Esophagus muscularis mucosa (tissue), 4 donors: ENCODE results near the gene GSG1.

ENCODE experiments used
- EP300 ChIP-seq: sonication (generic); formaldehyde crosslinking; IDR thresholded peaks from one replicate; pipeline ENCODE4 v1.6.1; 2017; ENCODE audit warnings: antibody characterized with exemption
- POLR2A ChIP-seq: fragments of 450-650 bp; IDR thresholded peaks from one replicate; pipeline ENCODE4 v1.6.1; 2017; ENCODE audit warnings: antibody characterized with exemption, moderate library complexity, mild to moderate bottlenecking, low read depth
- POLR2AphosphoS5 ChIP-seq, 2 donors: sonication (generic); formaldehyde crosslinking; IDR thresholded peaks; one replicate each; pipeline ENCODE4 v1.6.1; 2017; ENCODE audit warnings: antibody characterized with exemption in 2 of 2
- TF ChIP-seq, protein P1 (sequence below), 3 experiments: fragments of 200-600 bp in 2 of 3; fragments of 450-650 bp in 1 of 3; sonication (generic) in 2 of 3; IDR thresholded peaks; one replicate each; pipeline ENCODE4 v1.5.1; 2017 to 2019; ENCODE audit warnings: antibody characterized with exemption in 3 of 3, mild to moderate bottlenecking in 2 of 3, moderate library complexity in 1 of 3

DNA sequence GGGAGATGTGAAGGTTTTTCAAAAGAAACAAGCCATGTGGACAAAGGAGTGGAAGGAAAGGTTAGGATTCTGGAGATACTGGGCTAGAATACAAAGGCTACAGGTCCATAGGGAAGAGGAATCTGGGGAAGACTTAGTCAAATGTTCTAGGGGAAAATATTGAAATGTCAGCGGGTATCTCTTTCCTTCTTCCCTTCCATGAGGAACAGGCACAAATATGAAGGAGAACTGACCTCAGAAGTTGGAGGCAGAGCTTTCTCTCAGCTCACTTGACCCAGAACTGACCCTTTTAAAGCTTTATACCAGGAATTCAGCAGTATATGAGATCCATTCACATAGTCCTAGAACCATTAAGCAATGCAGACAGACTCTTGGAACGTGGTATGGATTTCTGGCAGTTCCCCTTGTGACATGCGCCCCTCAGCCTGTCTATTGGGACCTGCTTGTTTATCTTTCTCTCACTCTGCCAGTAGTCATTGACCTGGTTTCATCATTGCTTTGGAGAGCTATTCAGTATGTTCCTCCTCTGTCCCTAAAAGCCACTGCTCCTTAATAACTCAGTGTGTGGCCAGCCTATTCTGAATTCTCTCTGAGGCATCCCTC is 43.0 kb upstream of the GSG1 start:
- TF ChIP-seq, protein P1, sequence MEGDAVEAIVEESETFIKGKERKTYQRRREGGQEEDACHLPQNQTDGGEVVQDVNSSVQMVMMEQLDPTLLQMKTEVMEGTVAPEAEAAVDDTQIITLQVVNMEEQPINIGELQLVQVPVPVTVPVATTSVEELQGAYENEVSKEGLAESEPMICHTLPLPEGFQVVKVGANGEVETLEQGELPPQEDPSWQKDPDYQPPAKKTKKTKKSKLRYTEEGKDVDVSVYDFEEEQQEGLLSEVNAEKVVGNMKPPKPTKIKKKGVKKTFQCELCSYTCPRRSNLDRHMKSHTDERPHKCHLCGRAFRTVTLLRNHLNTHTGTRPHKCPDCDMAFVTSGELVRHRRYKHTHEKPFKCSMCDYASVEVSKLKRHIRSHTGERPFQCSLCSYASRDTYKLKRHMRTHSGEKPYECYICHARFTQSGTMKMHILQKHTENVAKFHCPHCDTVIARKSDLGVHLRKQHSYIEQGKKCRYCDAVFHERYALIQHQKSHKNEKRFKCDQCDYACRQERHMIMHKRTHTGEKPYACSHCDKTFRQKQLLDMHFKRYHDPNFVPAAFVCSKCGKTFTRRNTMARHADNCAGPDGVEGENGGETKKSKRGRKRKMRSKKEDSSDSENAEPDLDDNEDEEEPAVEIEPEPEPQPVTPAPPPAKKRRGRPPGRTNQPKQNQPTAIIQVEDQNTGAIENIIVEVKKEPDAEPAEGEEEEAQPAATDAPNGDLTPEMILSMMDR (IDR thresholded peaks at IDR 0.05) = no peak
- TF ChIP-seq POLR2A (no peak), EP300 (no peak), POLR2AphosphoS5 (IDR thresholded peaks at IDR 0.05) (peak; percentile 50 to 69)
